WTC11 (cell line): ENCODE data around the gene CHST14.

Experiments used
- CREB1 ChIP-seq: sonication (generic); formaldehyde crosslinking; IDR thresholded peaks from 2 replicates; pipeline ENCODE4 v1.8.0; 2023; ENCODE audit warnings: mild to moderate bottlenecking, missing genetic modification reagents
- CTCF ChIP-seq: fragments of 200-600 bp; IDR thresholded peaks from 2 replicates; pipeline ENCODE4 v1.8.0; 2022; ENCODE audit warnings: antibody characterized with exemption
- GABPB1 ChIP-seq: sonication (generic); formaldehyde crosslinking; IDR thresholded peaks from 2 replicates; pipeline ENCODE4 v1.8.1; 2023; ENCODE audit warnings: mild to moderate bottlenecking, missing genetic modification reagents
- NFYB ChIP-seq: sonication (generic); formaldehyde crosslinking; conservative IDR thresholded peaks from 2 replicates; pipeline ENCODE4 v1.8.0; 2022; ENCODE audit warnings: low read depth, missing genetic modification reagents
- NR3C1 ChIP-seq: sonication (generic); formaldehyde crosslinking; conservative IDR thresholded peaks from 2 replicates; pipeline ENCODE4 v1.8.1; 2023; ENCODE audit warnings: low read depth, mild to moderate bottlenecking, missing genetic modification reagents
- TP53 ChIP-seq: sonication (generic); formaldehyde crosslinking; IDR thresholded peaks from 2 replicates; pipeline ENCODE4 v1.8.1; 2023; ENCODE audit warnings: mild to moderate bottlenecking, missing genetic modification reagents
- ZNF138 ChIP-seq: sonication (generic); formaldehyde crosslinking; conservative IDR thresholded peaks from 2 replicates; pipeline ENCODE4 v1.8.1; 2022; ENCODE audit warnings: mild to moderate bottlenecking, moderate library complexity, missing genetic modification reagents
- ZNF232 ChIP-seq: sonication (generic); formaldehyde crosslinking; IDR thresholded peaks from 2 replicates; pipeline ENCODE4 v1.8.0; 2022; ENCODE audit warnings: mild to moderate bottlenecking, missing genetic modification reagents
- ZNF416 ChIP-seq: fragments of 250-450 bp; sonication (Bioruptor Pico); IDR thresholded peaks from 2 replicates; pipeline ENCODE4 v1.9.0; 2021; ENCODE audit warnings: mild to moderate bottlenecking, inconsistent platforms
- ZNF512 ChIP-seq: sonication (generic); formaldehyde crosslinking; IDR thresholded peaks from 2 replicates; pipeline ENCODE4 v1.8.1; 2022; ENCODE audit warnings: missing genetic modification reagents, borderline replicate concordance
- TF ChIP-seq, protein P1 (sequence below): sonication (generic); formaldehyde crosslinking; conservative IDR thresholded peaks from 2 replicates; pipeline ENCODE4 v1.8.1; 2022; ENCODE audit warnings: mild to moderate bottlenecking, missing genetic modification reagents
- TF ChIP-seq, protein P2 (sequence below): sonication (generic); formaldehyde crosslinking; IDR thresholded peaks from 2 replicates; pipeline ENCODE4 v1.8.1; 2023; ENCODE audit warnings: mild to moderate bottlenecking, missing genetic modification reagents, moderate library complexity
- TF ChIP-seq, protein P3 (sequence below): sonication (generic); formaldehyde crosslinking; IDR thresholded peaks from 2 replicates; pipeline ENCODE4 v1.8.1; 2022; ENCODE audit warnings: mild to moderate bottlenecking, missing genetic modification reagents, moderate library complexity, borderline replicate concordance
- TF ChIP-seq, protein P4 (sequence below): sonication (generic); formaldehyde crosslinking; IDR thresholded peaks from 2 replicates; pipeline ENCODE4 v1.8.1; 2023; ENCODE audit warnings: mild to moderate bottlenecking, moderate library complexity, missing genetic modification reagents

GRCh38 chr15:40513609-40514008 is 42.8 kb downstream of the CHST14 start:
- TF ChIP-seq, protein P1, sequence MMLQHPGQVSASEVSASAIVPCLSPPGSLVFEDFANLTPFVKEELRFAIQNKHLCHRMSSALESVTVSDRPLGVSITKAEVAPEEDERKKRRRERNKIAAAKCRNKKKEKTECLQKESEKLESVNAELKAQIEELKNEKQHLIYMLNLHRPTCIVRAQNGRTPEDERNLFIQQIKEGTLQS (CRISPR knock-in tag) = no peak
- no peak for TF ChIP-seq NFYB
- TF ChIP-seq, protein P2, sequence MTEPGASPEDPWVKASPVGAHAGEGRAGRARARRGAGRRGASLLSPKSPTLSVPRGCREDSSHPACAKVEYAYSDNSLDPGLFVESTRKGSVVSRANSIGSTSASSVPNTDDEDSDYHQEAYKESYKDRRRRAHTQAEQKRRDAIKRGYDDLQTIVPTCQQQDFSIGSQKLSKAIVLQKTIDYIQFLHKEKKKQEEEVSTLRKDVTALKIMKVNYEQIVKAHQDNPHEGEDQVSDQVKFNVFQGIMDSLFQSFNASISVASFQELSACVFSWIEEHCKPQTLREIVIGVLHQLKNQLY = no peak
- no peak for TF ChIP-seq ZNF232 (CRISPR knock-in tag)
- no peak for TF ChIP-seq TP53 (CRISPR knock-in tag)
- no peak for TF ChIP-seq CTCF
- no peak for TF ChIP-seq GABPB1 (CRISPR knock-in tag)
- no peak for TF ChIP-seq CREB1 (CRISPR knock-in tag)
- no peak for TF ChIP-seq ZNF138
- TF ChIP-seq, protein P3, sequence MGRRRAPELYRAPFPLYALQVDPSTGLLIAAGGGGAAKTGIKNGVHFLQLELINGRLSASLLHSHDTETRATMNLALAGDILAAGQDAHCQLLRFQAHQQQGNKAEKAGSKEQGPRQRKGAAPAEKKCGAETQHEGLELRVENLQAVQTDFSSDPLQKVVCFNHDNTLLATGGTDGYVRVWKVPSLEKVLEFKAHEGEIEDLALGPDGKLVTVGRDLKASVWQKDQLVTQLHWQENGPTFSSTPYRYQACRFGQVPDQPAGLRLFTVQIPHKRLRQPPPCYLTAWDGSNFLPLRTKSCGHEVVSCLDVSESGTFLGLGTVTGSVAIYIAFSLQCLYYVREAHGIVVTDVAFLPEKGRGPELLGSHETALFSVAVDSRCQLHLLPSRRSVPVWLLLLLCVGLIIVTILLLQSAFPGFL (CRISPR knock-in tag) = no peak
- TF ChIP-seq NR3C1 = no peak
- no peak for TF ChIP-seq ZNF512
- no peak for TF ChIP-seq ZNF416
- TF ChIP-seq, protein P4, sequence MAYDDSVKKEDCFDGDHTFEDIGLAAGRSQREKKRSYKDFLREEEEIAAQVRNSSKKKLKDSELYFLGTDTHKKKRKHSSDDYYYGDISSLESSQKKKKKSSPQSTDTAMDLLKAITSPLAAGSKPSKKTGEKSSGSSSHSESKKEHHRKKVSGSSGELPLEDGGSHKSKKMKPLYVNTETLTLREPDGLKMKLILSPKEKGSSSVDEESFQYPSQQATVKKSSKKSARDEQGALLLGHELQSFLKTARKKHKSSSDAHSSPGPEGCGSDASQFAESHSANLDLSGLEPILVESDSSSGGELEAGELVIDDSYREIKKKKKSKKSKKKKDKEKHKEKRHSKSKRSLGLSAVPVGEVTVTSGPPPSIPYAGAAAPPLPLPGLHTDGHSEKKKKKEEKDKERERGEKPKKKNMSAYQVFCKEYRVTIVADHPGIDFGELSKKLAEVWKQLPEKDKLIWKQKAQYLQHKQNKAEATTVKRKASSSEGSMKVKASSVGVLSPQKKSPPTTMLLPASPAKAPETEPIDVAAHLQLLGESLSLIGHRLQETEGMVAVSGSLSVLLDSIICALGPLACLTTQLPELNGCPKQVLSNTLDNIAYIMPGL = no peak
